OCI-LY1 (cell line): ENCODE measurements around the gene HPSE2.

ENCODE experiments used
- H2AFZ ChIP-seq: fragments of 200-600 bp; sonication (generic), shearing (Covaris generic); 2 replicates; pipeline ENCODE4 v1.6.0; 2014; ENCODE audit warnings: antibody characterized with exemption, mild to moderate bottlenecking, low read length
- H3F3A ChIP-seq: fragments of 200-600 bp; sonication (generic), shearing (Covaris generic); 2 replicates; pipeline ENCODE4 v1.6.0; 2014; ENCODE audit warnings: mild to moderate bottlenecking, antibody characterized with exemption, low read length, moderate library complexity; ENCODE audit not compliant: insufficient read depth
- H3K27ac ChIP-seq: fragments of 200-600 bp; sonication (generic); 2 replicates; pipeline ENCODE4 v1.5.1; 2014; ENCODE audit warnings: low read length, mixed run types, mild to moderate bottlenecking, low read depth; ENCODE audit not compliant: poor library complexity, severe bottlenecking
- H3K27me3 ChIP-seq: fragments of 200-600 bp; sonication (generic); 2 replicates; pipeline ENCODE4 v1.6.0; 2014; ENCODE audit warnings: antibody characterized with exemption, mild to moderate bottlenecking, low read length, moderate library complexity; ENCODE audit not compliant: insufficient read depth
- H3K36me3 ChIP-seq: fragments of 200-600 bp; sonication (generic); 2 replicates; pipeline ENCODE4 v1.6.1; 2014; ENCODE audit warnings: mild to moderate bottlenecking, antibody characterized with exemption, low read length, moderate library complexity, mixed read lengths; ENCODE audit not compliant: insufficient read depth
- H3K4me1 ChIP-seq: fragments of 200-600 bp; sonication (generic); 2 replicates; pipeline ENCODE4 v1.5.1; 2014; ENCODE audit warnings: mild to moderate bottlenecking, low read length, moderate library complexity; ENCODE audit not compliant: insufficient read depth, severe bottlenecking
- H3K4me2 ChIP-seq: fragments of 200-600 bp; sonication (generic), shearing (Covaris generic); 2 replicates; pipeline ENCODE4 v1.6.1; 2014; ENCODE audit warnings: low read length
- H3K4me3 ChIP-seq: fragments of 200-600 bp; sonication (generic); 2 replicates; pipeline ENCODE4 v1.5.1; 2014; ENCODE audit warnings: low read length, low read depth, mild to moderate bottlenecking, mixed read lengths; ENCODE audit not compliant: poor library complexity, severe bottlenecking
- H3K79me2 ChIP-seq: fragments of 200-600 bp; shearing (Covaris generic); 2 replicates; pipeline ENCODE4 v1.6.1; 2016; ENCODE audit warnings: mixed run types, low read length, mixed read lengths; ENCODE audit not compliant: insufficient read depth
- H3K9ac ChIP-seq: fragments of 200-600 bp; sonication (generic), shearing (Covaris generic); 2 replicates; pipeline ENCODE4 v1.6.1; 2014; ENCODE audit warnings: mild to moderate bottlenecking, low read length, mixed read lengths
- H3K9me2 ChIP-seq: fragments of 200-600 bp; sonication (generic), shearing (Covaris generic); 2 replicates; pipeline ENCODE4 v1.6.1; 2014; ENCODE audit warnings: low read depth, mild to moderate bottlenecking, low read length, mixed read lengths
- H3K9me3 ChIP-seq: fragments of 200-600 bp; shearing (Covaris generic); 2 replicates; pipeline ENCODE4 v1.6.1; 2014; ENCODE audit warnings: low read length, mixed read lengths
- H4K20me1 ChIP-seq: fragments of 200-600 bp; sonication (generic), shearing (Covaris generic); 2 replicates; pipeline ENCODE4 v1.6.0; 2016; ENCODE audit warnings: mild to moderate bottlenecking, low read length; ENCODE audit not compliant: insufficient read depth
- CTCF ChIP-seq: fragments of 200-600 bp; sonication (generic), shearing (Covaris generic); IDR thresholded peaks from 2 replicates; pipeline ENCODE4 v1.5.1; 2017; ENCODE audit warnings: mild to moderate bottlenecking, antibody characterized with exemption, low read length, moderate library complexity, mixed read lengths
- EZH2 ChIP-seq: fragments of 200-600 bp; sonication (generic), shearing (Covaris generic); IDR thresholded peaks from 2 replicates; pipeline ENCODE4 v1.8.0; 2017; ENCODE audit warnings: borderline replicate concordance, mixed run types, mild to moderate bottlenecking, antibody characterized with exemption, low read length, moderate library complexity, mixed read lengths

Gene HPSE2

DNA sequence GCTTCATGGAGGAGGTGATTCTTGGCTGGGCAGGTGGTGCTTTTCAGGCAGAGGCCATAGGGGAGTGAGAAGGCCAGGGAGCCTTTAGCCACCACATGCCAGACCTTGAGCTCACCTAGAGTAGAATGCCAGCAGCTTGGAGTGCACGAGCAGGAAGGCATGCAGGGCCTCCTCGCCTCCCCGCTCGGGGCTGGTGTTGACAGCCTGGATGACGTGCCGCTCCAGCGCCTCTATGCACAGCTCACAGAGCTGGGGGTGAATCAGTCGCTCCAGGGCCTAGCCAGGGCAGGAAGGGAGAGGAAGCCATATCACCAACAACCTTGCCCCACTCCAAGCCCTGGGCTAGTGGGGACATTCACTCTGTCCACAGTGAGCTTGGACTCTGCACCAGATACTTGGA is 804.6 kb downstream of the HPSE2 start:
- no peak overlapping the region for H3K9ac ChIP-seq
- no peaks in the 10 kb centered on the region for H3K9me2 ChIP-seq
- H3K36me3 ChIP-seq: peaks cover 60% of the 10 kb centered on the region
- no peak overlapping the region for H2AFZ ChIP-seq
- no peaks in the 10 kb centered on the region for H3K4me1 ChIP-seq
- no peak overlapping the region for H3K4me2 ChIP-seq
- H4K20me1 ChIP-seq: no peaks in the 10 kb centered on the region
- no peaks in the 10 kb centered on the region for H3K79me2 ChIP-seq
- no peaks in the 10 kb centered on the region for H3K9me3 ChIP-seq
- H3K27me3 ChIP-seq: no peaks in the 10 kb centered on the region
- no peaks in the 10 kb centered on the region for H3F3A ChIP-seq
- TF ChIP-seq EZH2 (no peak), CTCF (no peak)
- no peak overlapping the region for H3K27ac ChIP-seq
- no peak overlapping the region for H3K4me3 ChIP-seq

DNA sequence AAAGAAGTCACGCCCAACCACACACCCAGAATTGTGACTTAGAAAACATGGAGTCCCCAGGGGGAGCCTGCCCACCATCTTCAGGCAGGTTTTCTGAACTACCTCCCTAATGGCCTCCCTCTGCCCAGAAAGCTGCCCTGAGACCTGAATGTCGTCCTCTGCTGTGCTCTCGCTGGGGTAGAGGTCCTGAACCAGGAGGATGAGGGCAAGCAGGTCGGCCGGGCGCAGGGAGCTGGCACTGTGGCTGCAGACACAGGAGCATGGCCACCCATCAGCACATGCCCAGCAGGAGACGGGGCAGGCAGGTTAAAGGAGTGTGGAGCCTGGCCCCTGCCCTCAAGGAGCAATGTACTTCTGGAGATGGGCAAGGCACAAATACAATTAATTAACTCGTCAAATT is 805.2 kb downstream of the HPSE2 start:
- Histone ChIP-seq H3K9me2 (no peaks in the 10 kb centered on the region), H3K4me3 (no peak overlapping the region), H3K4me1 (no peaks in the 10 kb centered on the region), H3K79me2 (no peaks in the 10 kb centered on the region), H3K36me3 (peaks cover 55% of the 10 kb centered on the region), H3K27me3 (no peaks in the 10 kb centered on the region), H3F3A (no peaks in the 10 kb centered on the region), H3K9me3 (no peaks in the 10 kb centered on the region), H2AFZ (no peak overlapping the region), H3K27ac (no peak overlapping the region), H4K20me1 (no peaks in the 10 kb centered on the region), H3K9ac (no peak overlapping the region), H3K4me2 (no peak overlapping the region)
- TF ChIP-seq CTCF (no peak), EZH2 (no peak)

- Histone ChIP-seq H3K4me1 (no peaks in the 10 kb centered on the region), H4K20me1 (no peaks in the 10 kb centered on the region), H2AFZ (no peak overlapping the region), H3K4me3 (no peak overlapping the region), H3K36me3 (peaks cover 46% of the 10 kb centered on the region), H3K4me2 (no peak overlapping the region), H3K9me2 (no peaks in the 10 kb centered on the region), H3F3A (no peaks in the 10 kb centered on the region), H3K9me3 (no peaks in the 10 kb centered on the region), H3K79me2 (no peaks in the 10 kb centered on the region), H3K27ac (no peak overlapping the region), H3K27me3 (no peaks in the 10 kb centered on the region), H3K9ac (no peak overlapping the region)
- TF ChIP-seq CTCF: no peak
- no peak for TF ChIP-seq EZH2
Measured at GRCh38 chr10:98429320-98430072, 806.2 kb downstream of the HPSE2 start.
